ENCODE measurements around the gene C1orf35. TPM values are rescaled to one million over a fixed set of nuclear protein-coding genes. Genes with fewer than 3 reads are reported as not detected.

C1orf35 gene
- total and polyA plus RNA-seq, 9 of the 15 experiments (the other 6 are each of a cell fraction or from before 2014, with no cell fraction given), result 3.2 to 48.7 (median 12.5) TPM

DNA sequence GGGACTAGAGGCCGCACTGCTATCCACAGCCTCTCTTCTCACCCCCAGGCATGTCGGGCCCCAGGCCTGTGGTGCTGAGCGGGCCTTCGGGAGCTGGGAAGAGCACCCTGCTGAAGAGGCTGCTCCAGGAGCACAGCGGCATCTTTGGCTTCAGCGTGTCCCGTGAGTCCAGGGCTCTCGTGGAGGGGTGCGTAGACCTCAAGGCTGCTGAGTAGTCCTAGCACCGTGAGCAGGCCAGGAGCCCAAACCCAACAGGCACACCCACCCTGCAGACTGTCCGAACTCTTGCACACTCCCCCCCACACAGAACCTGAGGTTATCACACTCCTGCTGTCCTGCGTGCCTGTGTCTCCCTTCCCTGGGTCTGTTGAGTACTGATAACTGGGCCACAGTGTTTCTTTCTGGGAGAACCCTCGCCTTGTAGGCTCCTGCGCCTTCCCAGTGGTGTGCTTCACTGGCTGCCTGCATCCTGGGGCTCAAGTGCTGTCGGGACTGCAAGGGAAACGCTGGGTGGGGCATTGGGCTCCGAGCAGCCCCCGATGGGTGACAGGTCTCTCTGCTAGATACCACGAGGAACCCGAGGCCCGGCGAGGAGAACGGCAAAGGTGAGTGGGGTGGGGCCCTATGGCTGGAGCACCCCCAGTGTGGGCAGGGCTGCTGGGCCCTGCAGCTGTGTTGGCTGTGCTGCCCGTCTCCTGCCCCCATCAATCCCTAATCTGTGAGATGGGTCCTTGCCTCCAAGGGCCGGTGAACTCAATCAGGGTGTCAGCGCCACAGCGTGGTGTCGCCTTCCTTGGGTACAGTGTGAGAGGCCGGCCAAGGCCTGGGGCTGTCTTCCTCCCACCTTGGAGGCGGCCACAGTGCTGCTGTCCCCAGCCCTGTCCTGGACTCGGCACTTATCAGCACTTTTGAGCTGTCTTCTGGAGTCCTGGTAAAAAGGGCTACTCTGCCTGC, 42.6 kb upstream of the C1orf35 start (continued):
- TF ChIP-seq HNRNPL (IDR thresholded peaks at IDR 0.05; ENCODE audit: low read depth, low read length) (no peak), MIER1 (IDR thresholded peaks at IDR 0.05; ENCODE audit: low read depth) (0 out of 2 replicates have a peak, but pooled peaks have one; percentile 33), OTX1 (CRISPR knock-in tag; IDR thresholded peaks at IDR 0.05) (no peak), XRCC3 (IDR thresholded peaks at IDR 0.05) (no peak), SAFB2 (IDR thresholded peaks at IDR 0.05; ENCODE audit: borderline replicate concordance, low read depth, low read length, severe bottlenecking) (no peak), NFRKB (IDR thresholded peaks at IDR 0.05; ENCODE audit: low read depth) (no peak), ZNF311 (CRISPR knock-in tag; IDR thresholded peaks at IDR 0.05) (no peak), ZNF707 (CRISPR knock-in tag; conservative IDR thresholded peaks at IDR 0.05) (no peak), RAD51 (IDR thresholded peaks at IDR 0.05; ENCODE audit: borderline replicate concordance, low read depth) (no peak), MECOM (CRISPR knock-in tag; IDR thresholded peaks at IDR 0.05) (no peak), PRPF4 (IDR thresholded peaks at IDR 0.05; ENCODE audit: insufficient read depth, low read depth, low read length, poor library complexity, severe bottlenecking) (no peak), SMAD3 (CRISPR knock-in tag; conservative IDR thresholded peaks at IDR 0.05) (no peak), ELF1 (tag; IDR thresholded peaks at IDR 0.05) (no peak), ZNF780A (CRISPR knock-in tag; IDR thresholded peaks at IDR 0.05) (no peak), STAT5A (IDR thresholded peaks at IDR 0.05; ENCODE audit: borderline replicate concordance, low read length) (peak; percentile 89), ARID1B (IDR thresholded peaks at IDR 0.05) (peak; percentile 98), SP2 (IDR thresholded peaks at IDR 0.05; ENCODE audit: extremely low read depth, low read depth, low read length, poor library complexity, severe bottlenecking) (no peak), HLTF (IDR thresholded peaks at IDR 0.05) (peak; percentile 84)
- TF ChIP-seq, protein P1, sequence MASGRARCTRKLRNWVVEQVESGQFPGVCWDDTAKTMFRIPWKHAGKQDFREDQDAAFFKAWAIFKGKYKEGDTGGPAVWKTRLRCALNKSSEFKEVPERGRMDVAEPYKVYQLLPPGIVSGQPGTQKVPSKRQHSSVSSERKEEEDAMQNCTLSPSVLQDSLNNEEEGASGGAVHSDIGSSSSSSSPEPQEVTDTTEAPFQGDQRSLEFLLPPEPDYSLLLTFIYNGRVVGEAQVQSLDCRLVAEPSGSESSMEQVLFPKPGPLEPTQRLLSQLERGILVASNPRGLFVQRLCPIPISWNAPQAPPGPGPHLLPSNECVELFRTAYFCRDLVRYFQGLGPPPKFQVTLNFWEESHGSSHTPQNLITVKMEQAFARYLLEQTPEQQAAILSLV (tag; IDR thresholded peaks at IDR 0.05), result no peak
- TF ChIP-seq, protein P2, sequence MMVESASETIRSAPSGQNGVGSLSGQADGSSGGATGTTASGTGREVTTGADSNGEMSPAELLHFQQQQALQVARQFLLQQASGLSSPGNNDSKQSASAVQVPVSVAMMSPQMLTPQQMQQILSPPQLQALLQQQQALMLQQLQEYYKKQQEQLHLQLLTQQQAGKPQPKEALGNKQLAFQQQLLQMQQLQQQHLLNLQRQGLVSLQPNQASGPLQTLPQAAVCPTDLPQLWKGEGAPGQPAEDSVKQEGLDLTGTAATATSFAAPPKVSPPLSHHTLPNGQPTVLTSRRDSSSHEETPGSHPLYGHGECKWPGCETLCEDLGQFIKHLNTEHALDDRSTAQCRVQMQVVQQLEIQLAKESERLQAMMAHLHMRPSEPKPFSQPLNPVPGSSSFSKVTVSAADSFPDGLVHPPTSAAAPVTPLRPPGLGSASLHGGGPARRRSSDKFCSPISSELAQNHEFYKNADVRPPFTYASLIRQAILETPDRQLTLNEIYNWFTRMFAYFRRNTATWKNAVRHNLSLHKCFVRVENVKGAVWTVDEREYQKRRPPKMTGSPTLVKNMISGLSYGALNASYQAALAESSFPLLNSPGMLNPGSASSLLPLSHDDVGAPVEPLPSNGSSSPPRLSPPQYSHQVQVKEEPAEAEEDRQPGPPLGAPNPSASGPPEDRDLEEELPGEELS (CRISPR knock-in tag; IDR thresholded peaks at IDR 0.05; ENCODE audit: borderline replicate concordance), result no peak; the same call in 1 of the 2 replicates
- TF ChIP-seq, protein P3, sequence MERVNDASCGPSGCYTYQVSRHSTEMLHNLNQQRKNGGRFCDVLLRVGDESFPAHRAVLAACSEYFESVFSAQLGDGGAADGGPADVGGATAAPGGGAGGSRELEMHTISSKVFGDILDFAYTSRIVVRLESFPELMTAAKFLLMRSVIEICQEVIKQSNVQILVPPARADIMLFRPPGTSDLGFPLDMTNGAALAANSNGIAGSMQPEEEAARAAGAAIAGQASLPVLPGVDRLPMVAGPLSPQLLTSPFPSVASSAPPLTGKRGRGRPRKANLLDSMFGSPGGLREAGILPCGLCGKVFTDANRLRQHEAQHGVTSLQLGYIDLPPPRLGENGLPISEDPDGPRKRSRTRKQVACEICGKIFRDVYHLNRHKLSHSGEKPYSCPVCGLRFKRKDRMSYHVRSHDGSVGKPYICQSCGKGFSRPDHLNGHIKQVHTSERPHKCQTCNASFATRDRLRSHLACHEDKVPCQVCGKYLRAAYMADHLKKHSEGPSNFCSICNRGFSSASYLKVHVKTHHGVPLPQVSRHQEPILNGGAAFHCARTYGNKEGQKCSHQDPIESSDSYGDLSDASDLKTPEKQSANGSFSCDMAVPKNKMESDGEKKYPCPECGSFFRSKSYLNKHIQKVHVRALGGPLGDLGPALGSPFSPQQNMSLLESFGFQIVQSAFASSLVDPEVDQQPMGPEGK (CRISPR knock-in tag; IDR thresholded peaks at IDR 0.05; ENCODE audit: borderline replicate concordance), result no peak
- TF ChIP-seq, protein P4, sequence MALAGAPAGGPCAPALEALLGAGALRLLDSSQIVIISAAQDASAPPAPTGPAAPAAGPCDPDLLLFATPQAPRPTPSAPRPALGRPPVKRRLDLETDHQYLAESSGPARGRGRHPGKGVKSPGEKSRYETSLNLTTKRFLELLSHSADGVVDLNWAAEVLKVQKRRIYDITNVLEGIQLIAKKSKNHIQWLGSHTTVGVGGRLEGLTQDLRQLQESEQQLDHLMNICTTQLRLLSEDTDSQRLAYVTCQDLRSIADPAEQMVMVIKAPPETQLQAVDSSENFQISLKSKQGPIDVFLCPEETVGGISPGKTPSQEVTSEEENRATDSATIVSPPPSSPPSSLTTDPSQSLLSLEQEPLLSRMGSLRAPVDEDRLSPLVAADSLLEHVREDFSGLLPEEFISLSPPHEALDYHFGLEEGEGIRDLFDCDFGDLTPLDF (CRISPR knock-in tag; IDR thresholded peaks at IDR 0.05), result 0 out of 2 replicates have a peak, but pooled peaks have one; percentile 67
